NCI-H526 treated with DMSO at 0.1 percent for 48 hours (cell line): ENCODE measurements around the gene BLVRA.

Source experiments
- DNase-seq: peaks from one replicate; lab custom pipeline; 2025; lab: John Stamatoyannopoulos, UW

Gene BLVRA

GRCh38 chr7:43750016-43750887 lies 8.2 kb upstream of the BLVRA start:
- DNase-seq = no peak

GRCh38 chr7:43752411-43752810 lies 6.1 kb upstream of the BLVRA start:
- no peak for DNase-seq

- no peak for DNase-seq
Measured at GRCh38 chr7:43753271-43753810, 5.1 kb upstream of the BLVRA start.

- DNase-seq = no peak
Measured at GRCh38 chr7:43753843-43754242, 4.6 kb upstream of the BLVRA start.

- no peak for DNase-seq
Measured at GRCh38 chr7:43754596-43754995, 3.9 kb upstream of the BLVRA start.

- no peak for DNase-seq
Measured at GRCh38 chr7:43756368-43757072, 2.0 kb upstream of the BLVRA start.

- no peak for DNase-seq
Measured at GRCh38 chr7:43757073-43757720, 1.3 kb upstream of the BLVRA start.

- peak; percentile 45 for DNase-seq
Measured at GRCh38 chr7:43758822-43759683, 573 bp downstream of the BLVRA start.

- no peak for DNase-seq
Measured at GRCh38 chr7:43760861-43761260, 2.4 kb downstream of the BLVRA start.

- DNase-seq = no peak
Measured at GRCh38 chr7:43761382-43761781, 2.9 kb downstream of the BLVRA start.

GRCh38 chr7:43761938-43762692 lies 3.6 kb downstream of the BLVRA start:
- peak; percentile 21 for DNase-seq

GRCh38 chr7:43763183-43763582 lies 4.7 kb downstream of the BLVRA start:
- DNase-seq = no peak

- DNase-seq = no peak
Measured at GRCh38 chr7:43764039-43764761, 5.7 kb downstream of the BLVRA start.

- no peak for DNase-seq
Measured at GRCh38 chr7:43764807-43765491, 6.5 kb downstream of the BLVRA start.

- no peak for DNase-seq
Measured at GRCh38 chr7:43766564-43766963, 8.1 kb downstream of the BLVRA start.

GRCh38 chr7:43767311-43767710 lies 8.8 kb downstream of the BLVRA start:
- DNase-seq = no peak

- DNase-seq = no peak
Measured at GRCh38 chr7:43768201-43768886, 9.9 kb downstream of the BLVRA start.

GRCh38 chr7:43768887-43769272 lies 10.4 kb downstream of the BLVRA start:
- no peak for DNase-seq

GRCh38 chr7:43769281-43769680 lies 10.8 kb downstream of the BLVRA start:
- DNase-seq = no peak
